Measurements from ENCODE around the gene CRHR2. TPM values are rescaled to one million over a fixed set of nuclear protein-coding genes. Genes with fewer than 3 reads are reported as not detected.
"Not testable (repeated sequence)": the region's sequence is repeated elsewhere in the genome, so short reads cannot be mapped to it uniquely, and the experiment has no call there.

Gene CRHR2
- total RNA-seq, 3 donors from 2014 or later (not counting 1 experiment from before 2014, with no cell fraction given) = not detected

DNA sequence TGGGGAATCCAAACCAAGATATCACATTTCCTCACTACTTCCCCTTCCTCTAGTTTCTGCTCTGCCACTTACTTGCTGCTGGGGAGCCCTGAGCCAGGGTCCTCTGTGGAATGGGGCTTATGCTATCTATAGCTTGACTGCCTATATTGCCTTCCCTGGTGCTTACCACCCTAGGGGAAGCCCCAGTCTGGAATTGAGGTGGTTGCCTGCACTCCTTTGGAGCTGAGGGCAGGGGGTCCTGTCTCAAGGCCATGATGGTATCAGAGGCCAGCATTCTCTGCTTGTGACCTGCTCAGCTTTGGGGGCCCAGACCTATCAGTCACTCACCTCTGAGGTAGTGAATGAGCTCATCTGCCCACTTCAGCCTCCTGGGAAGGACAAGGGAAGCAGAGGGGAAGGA lies 40.4 kb upstream of the CRHR2 start:
- H3K4me3 ChIP-seq (ENCODE audit: low read length) = no peak overlapping the region
- peaks cover 19% of the 10 kb centered on the region for H3K36me3 Mint-ChIP-seq

DNA sequence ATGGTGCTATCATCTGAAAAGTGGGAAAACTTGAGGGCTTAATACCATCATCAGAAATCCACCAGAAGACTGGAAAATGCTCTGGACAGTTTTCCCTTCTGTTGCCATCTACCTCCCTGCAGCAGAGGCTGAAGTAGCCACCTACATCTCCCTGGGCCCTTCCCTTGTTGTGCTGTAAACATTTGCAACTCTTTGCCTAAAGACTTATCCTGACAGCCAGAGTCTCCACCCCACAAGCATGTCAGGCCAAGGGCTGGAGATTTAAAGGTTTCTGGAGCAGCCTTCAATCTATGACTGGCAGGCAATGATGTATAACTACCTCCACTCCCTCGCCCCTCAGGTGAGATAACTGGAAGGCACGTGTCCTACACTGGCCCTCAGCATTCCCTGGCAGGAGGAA lies 39.9 kb upstream of the CRHR2 start:
- Histone ChIP-seq H3K27ac (ENCODE audit: low read length) (no peak overlapping the region), H3K4me1 (ENCODE audit: control insufficient read depth, insufficient read depth, low read length) (peaks cover 15% of the 10 kb centered on the region), H3K4me3 (ENCODE audit: low read length) (no peak overlapping the region), H3K36me3 (ENCODE audit: control insufficient read depth, insufficient read depth, low read length) (no peaks in the 10 kb centered on the region), H3K9me3 (ENCODE audit: control insufficient read depth, insufficient read depth, low read length) (peaks cover 14% of the 10 kb centered on the region), H3K27me3 (ENCODE audit: control insufficient read depth, insufficient read depth, low read length) (no peaks in the 10 kb centered on the region)
- no peak overlapping the region for H3K4me3 Mint-ChIP-seq
- intact Hi-C loops (cut with micrococcal nuclease) = no loop called here
- TF ChIP-seq CTCF (IDR thresholded peaks at IDR 0.05) = no peak
- DNase-seq (no peak), ATAC-seq (no peak)
- H3K9me3 Mint-ChIP-seq = peaks cover 11 to 18% of the 10 kb centered on the region in 2 donors
- H3K36me3 Mint-ChIP-seq = peaks cover 20% of the 10 kb centered on the region
- no peaks in the 10 kb centered on the region for H3K27me3 Mint-ChIP-seq (ENCODE audit: low read depth in 2 of 2)
- H3K4me1 Mint-ChIP-seq = peaks cover 29 to 38% of the 10 kb centered on the region in 2 donors
- 83% methylated on average over 1 of the region's 2 CpGs for WGBS (ENCODE audit: insufficient coverage)
- H3K27ac Mint-ChIP-seq = no peak overlapping the region

More for the DNA sequence above, 40.4 kb upstream of the CRHR2 start:
- Mint-ChIP-seq H3K27me3 (ENCODE audit: low read depth in 2 of 2) (no peaks in the 10 kb centered on the region), H3K4me3 (no peak overlapping the region), H3K4me1 (peaks cover 34 to 43% of the 10 kb centered on the region in 2 donors), H3K9me3 (peaks cover 9 to 16% of the 10 kb centered on the region in 2 donors), H3K27ac (no peak overlapping the region)
- H3K9me3 ChIP-seq (ENCODE audit: control insufficient read depth, insufficient read depth, low read length) = peaks cover 14% of the 10 kb centered on the region
- ATAC-seq = no peak
- H3K4me1 ChIP-seq (ENCODE audit: control insufficient read depth, insufficient read depth, low read length) = peaks cover 20% of the 10 kb centered on the region
- H3K36me3 ChIP-seq (ENCODE audit: control insufficient read depth, insufficient read depth, low read length) = no peaks in the 10 kb centered on the region
- H3K27ac ChIP-seq (ENCODE audit: low read length) = no peak overlapping the region
- TF ChIP-seq CTCF (IDR thresholded peaks at IDR 0.05) = no peak
- no peaks in the 10 kb centered on the region for H3K27me3 ChIP-seq (ENCODE audit: control insufficient read depth, insufficient read depth, low read length)
- no peak for DNase-seq
- intact Hi-C loops (cut with micrococcal nuclease) = no loop called here

DNA sequence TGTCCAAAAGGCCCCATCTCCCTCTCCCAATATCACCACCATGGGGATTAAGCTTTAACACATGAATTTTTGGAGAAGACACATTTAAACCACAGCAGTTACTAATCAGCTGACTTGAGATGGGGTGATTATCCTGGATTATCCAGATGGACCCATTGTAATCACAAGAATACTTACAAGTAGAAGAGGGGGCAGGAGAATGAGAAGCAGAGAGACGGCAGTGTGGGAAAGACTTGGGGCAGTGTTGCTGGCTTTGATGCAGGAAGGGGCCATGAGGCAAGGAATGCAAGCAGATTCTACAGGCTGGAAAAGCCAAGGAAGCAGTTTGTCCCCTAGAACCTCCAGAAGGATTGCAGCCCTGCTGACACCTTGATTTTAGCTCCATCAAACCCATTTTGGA lies 39.0 kb upstream of the CRHR2 start:
- Histone ChIP-seq H3K9me3 (ENCODE audit: control insufficient read depth, insufficient read depth, low read length) (peaks cover 14% of the 10 kb centered on the region), H3K27me3 (ENCODE audit: control insufficient read depth, insufficient read depth, low read length) (no peaks in the 10 kb centered on the region), H3K4me3 (ENCODE audit: low read length) (no peak overlapping the region), H3K36me3 (ENCODE audit: control insufficient read depth, insufficient read depth, low read length) (no peaks in the 10 kb centered on the region), H3K4me1 (ENCODE audit: control insufficient read depth, insufficient read depth, low read length) (peaks cover 5% of the 10 kb centered on the region), H3K27ac (ENCODE audit: low read length) (no peak overlapping the region)
- WGBS (ENCODE audit: insufficient coverage) = 88% methylated on average over 1 of the region's 1 CpG
- TF ChIP-seq CTCF (IDR thresholded peaks at IDR 0.05) = no peak
- Mint-ChIP-seq H3K27ac (no peak overlapping the region), H3K4me3 (no peak overlapping the region), H3K4me1 (peaks cover 19 to 28% of the 10 kb centered on the region in 2 donors), H3K9me3 (peaks cover 13 to 21% of the 10 kb centered on the region in 2 donors), H3K36me3 (peaks cover 20% of the 10 kb centered on the region), H3K27me3 (ENCODE audit: low read depth in 2 of 2) (no peaks in the 10 kb centered on the region)
- no peak for ATAC-seq
- intact Hi-C loops (cut with micrococcal nuclease) = no loop called here
- no peak for DNase-seq

DNA sequence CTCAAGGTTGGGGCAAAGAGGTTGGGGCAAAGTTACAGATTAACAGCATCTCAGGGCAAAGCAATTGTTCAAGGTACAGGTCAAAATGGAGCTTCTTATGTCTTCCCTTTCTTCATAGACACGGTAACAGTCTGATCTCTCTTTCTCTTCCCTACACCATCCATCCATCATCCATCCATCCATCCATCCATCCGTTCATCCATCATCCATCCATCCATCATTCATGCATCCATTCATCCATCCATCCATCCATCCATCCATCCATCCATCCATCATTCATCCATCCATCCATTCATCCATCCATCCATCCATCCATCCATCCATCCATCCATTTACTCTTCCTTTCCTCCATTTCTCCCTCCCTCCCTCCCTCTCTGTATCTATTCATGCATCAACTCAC lies 37.2 kb upstream of the CRHR2 start:
- peaks cover 9 to 12% of the 10 kb centered on the region in 2 donors for H3K4me1 Mint-ChIP-seq
- H3K27me3 Mint-ChIP-seq (ENCODE audit: low read depth in 2 of 2); H3K27me3 ChIP-seq (ENCODE audit: control insufficient read depth, insufficient read depth, low read length); H3K4me1 ChIP-seq (ENCODE audit: control insufficient read depth, insufficient read depth, low read length); H3K36me3 ChIP-seq (ENCODE audit: control insufficient read depth, insufficient read depth, low read length); H3K4me3 ChIP-seq (ENCODE audit: low read length); DNase-seq; intact Hi-C loops (cut with micrococcal nuclease); H3K27ac Mint-ChIP-seq; H3K4me3 Mint-ChIP-seq; ATAC-seq; H3K27ac ChIP-seq (ENCODE audit: low read length): not testable (repeated sequence)
- peaks cover 13 to 21% of the 10 kb centered on the region in 2 donors for H3K9me3 Mint-ChIP-seq
- H3K36me3 Mint-ChIP-seq = peaks cover 20% of the 10 kb centered on the region
- 94% methylated on average over 2 of the region's 2 CpGs for WGBS (ENCODE audit: insufficient coverage)
- H3K9me3 ChIP-seq (ENCODE audit: control insufficient read depth, insufficient read depth, low read length) = peaks cover 14% of the 10 kb centered on the region

Data from natural killer cell (primary cell).